ENCODE data around the gene AMH.

Gene AMH

GRCh38 chr19:2242092-2242537 lies 7.0 kb upstream of the AMH start:
- Histone ChIP-seq H3K4me1 (ENCODE audit: control insufficient read depth in 1 of 2, insufficient read depth in 2 of 2, low read length in 2 of 2) (peaks cover 67 to 68% of the 10 kb centered on the region in 2 donors), H3K27ac (ENCODE audit: low read depth, low read length) (no peak overlapping the region), H3K9ac (ENCODE audit: low read depth in 1 of 2, low read length in 2 of 2) (peak overlapping the region; percentile 18 to 48), H3K4me3 (ENCODE audit: low read depth in 1 of 2, low read length in 2 of 2) (peak overlapping the region; percentile 30 to 52), H3K9me3 (ENCODE audit: control insufficient read depth in 1 of 2, low read length in 2 of 2) (no peaks in the 10 kb centered on the region), H3K36me3 (ENCODE audit: control insufficient read depth in 1 of 2, insufficient read depth in 2 of 2, low read length in 2 of 2) (peaks cover 24 to 40% of the 10 kb centered on the region in 2 donors), H3K27me3 (ENCODE audit: control insufficient read depth in 1 of 2, insufficient read depth in 2 of 2, low read length in 2 of 2) (no peaks in the 10 kb centered on the region)

GRCh38 chr19:2242816-2243215 lies 6.3 kb upstream of the AMH start:
- H3K4me3 ChIP-seq (ENCODE audit: low read depth in 1 of 2, low read length in 2 of 2), result no peak overlapping the region
- H3K9ac ChIP-seq (ENCODE audit: low read depth in 1 of 2, low read length in 2 of 2), result peak overlapping the region in 1 of 2 donors; percentile 18
- peaks cover 60 to 62% of the 10 kb centered on the region in 2 donors for H3K4me1 ChIP-seq (ENCODE audit: control insufficient read depth in 1 of 2, insufficient read depth in 2 of 2, low read length in 2 of 2)
- peaks cover 29 to 44% of the 10 kb centered on the region in 2 donors for H3K36me3 ChIP-seq (ENCODE audit: control insufficient read depth in 1 of 2, insufficient read depth in 2 of 2, low read length in 2 of 2)
- H3K27ac ChIP-seq (ENCODE audit: low read depth, low read length), result no peak overlapping the region
- no peaks in the 10 kb centered on the region for H3K9me3 ChIP-seq (ENCODE audit: control insufficient read depth in 1 of 2, low read length in 2 of 2)
- no peaks in the 10 kb centered on the region for H3K27me3 ChIP-seq (ENCODE audit: control insufficient read depth in 1 of 2, insufficient read depth in 2 of 2, low read length in 2 of 2)

GRCh38 chr19:2243274-2244124 lies 5.6 kb upstream of the AMH start:
- Histone ChIP-seq H3K4me3 (ENCODE audit: low read depth in 1 of 2, low read length in 2 of 2) (peak overlapping the region; percentile 2 to 35), H3K9me3 (ENCODE audit: control insufficient read depth in 1 of 2, low read length in 2 of 2) (no peaks in the 10 kb centered on the region), H3K4me1 (ENCODE audit: control insufficient read depth in 1 of 2, insufficient read depth in 2 of 2, low read length in 2 of 2) (peaks cover 54 to 55% of the 10 kb centered on the region in 2 donors), H3K27ac (ENCODE audit: low read depth, low read length) (no peak overlapping the region), H3K36me3 (ENCODE audit: control insufficient read depth in 1 of 2, insufficient read depth in 2 of 2, low read length in 2 of 2) (peaks cover 29 to 44% of the 10 kb centered on the region in 2 donors), H3K27me3 (ENCODE audit: control insufficient read depth in 1 of 2, insufficient read depth in 2 of 2, low read length in 2 of 2) (no peaks in the 10 kb centered on the region), H3K9ac (ENCODE audit: low read depth in 1 of 2, low read length in 2 of 2) (peak overlapping the region in 1 of 2 donors; percentile 4)

- H3K27ac ChIP-seq (ENCODE audit: low read depth, low read length), result no peak overlapping the region
- peak overlapping the region in 1 of 2 donors; percentile 2 for H3K4me3 ChIP-seq (ENCODE audit: low read depth in 1 of 2, low read length in 2 of 2)
- H3K9me3 ChIP-seq (ENCODE audit: control insufficient read depth in 1 of 2, low read length in 2 of 2), result no peaks in the 10 kb centered on the region
- peaks cover 48 to 51% of the 10 kb centered on the region in 2 donors for H3K4me1 ChIP-seq (ENCODE audit: control insufficient read depth in 1 of 2, insufficient read depth in 2 of 2, low read length in 2 of 2)
- peaks cover 0 to 1% of the 10 kb centered on the region in 2 donors for H3K27me3 ChIP-seq (ENCODE audit: control insufficient read depth in 1 of 2, insufficient read depth in 2 of 2, low read length in 2 of 2)
- H3K9ac ChIP-seq (ENCODE audit: low read depth in 1 of 2, low read length in 2 of 2), result peak overlapping the region in 1 of 2 donors; percentile 4
- peaks cover 29 to 44% of the 10 kb centered on the region in 2 donors for H3K36me3 ChIP-seq (ENCODE audit: control insufficient read depth in 1 of 2, insufficient read depth in 2 of 2, low read length in 2 of 2)
These were observed 5.1 kb upstream of the AMH start for GRCh38 chr19:2244125-2244411.

GRCh38 chr19:2244486-2244885 lies 4.6 kb upstream of the AMH start:
- H3K27ac ChIP-seq (ENCODE audit: low read depth, low read length), result no peak overlapping the region
- H3K9me3 ChIP-seq (ENCODE audit: control insufficient read depth in 1 of 2, low read length in 2 of 2), result no peaks in the 10 kb centered on the region
- no peak overlapping the region for H3K9ac ChIP-seq (ENCODE audit: low read depth in 1 of 2, low read length in 2 of 2)
- no peak overlapping the region for H3K4me3 ChIP-seq (ENCODE audit: low read depth in 1 of 2, low read length in 2 of 2)
- peaks cover 4 to 5% of the 10 kb centered on the region in 2 donors for H3K27me3 ChIP-seq (ENCODE audit: control insufficient read depth in 1 of 2, insufficient read depth in 2 of 2, low read length in 2 of 2)
- peaks cover 29 to 44% of the 10 kb centered on the region in 2 donors for H3K36me3 ChIP-seq (ENCODE audit: control insufficient read depth in 1 of 2, insufficient read depth in 2 of 2, low read length in 2 of 2)
- H3K4me1 ChIP-seq (ENCODE audit: control insufficient read depth in 1 of 2, insufficient read depth in 2 of 2, low read length in 2 of 2), result peaks cover 44 to 47% of the 10 kb centered on the region in 2 donors

- H3K27ac ChIP-seq (ENCODE audit: low read depth, low read length), result no peak overlapping the region
- no peak overlapping the region for H3K9ac ChIP-seq (ENCODE audit: low read depth in 1 of 2, low read length in 2 of 2)
- no peaks in the 10 kb centered on the region for H3K9me3 ChIP-seq (ENCODE audit: control insufficient read depth in 1 of 2, low read length in 2 of 2)
- H3K27me3 ChIP-seq (ENCODE audit: control insufficient read depth in 1 of 2, insufficient read depth in 2 of 2, low read length in 2 of 2), result peaks cover 11 to 13% of the 10 kb centered on the region in 2 donors
- H3K36me3 ChIP-seq (ENCODE audit: control insufficient read depth in 1 of 2, insufficient read depth in 2 of 2, low read length in 2 of 2), result peaks cover 29 to 44% of the 10 kb centered on the region in 2 donors
- H3K4me1 ChIP-seq (ENCODE audit: control insufficient read depth in 1 of 2, insufficient read depth in 2 of 2, low read length in 2 of 2), result peaks cover 39 to 40% of the 10 kb centered on the region in 2 donors
- no peak overlapping the region for H3K4me3 ChIP-seq (ENCODE audit: low read depth in 1 of 2, low read length in 2 of 2)
These were observed 3.9 kb upstream of the AMH start for GRCh38 chr19:2245273-2245672.

GRCh38 chr19:2246014-2246620 lies 3.0 kb upstream of the AMH start:
- Histone ChIP-seq H3K9me3 (ENCODE audit: control insufficient read depth in 1 of 2, low read length in 2 of 2) (no peaks in the 10 kb centered on the region), H3K4me1 (ENCODE audit: control insufficient read depth in 1 of 2, insufficient read depth in 2 of 2, low read length in 2 of 2) (peaks cover 31 to 32% of the 10 kb centered on the region in 2 donors), H3K9ac (ENCODE audit: low read depth in 1 of 2, low read length in 2 of 2) (no peak overlapping the region), H3K27ac (ENCODE audit: low read depth, low read length) (no peak overlapping the region), H3K4me3 (ENCODE audit: low read depth in 1 of 2, low read length in 2 of 2) (no peak overlapping the region), H3K27me3 (ENCODE audit: control insufficient read depth in 1 of 2, insufficient read depth in 2 of 2, low read length in 2 of 2) (peaks cover 20% of the 10 kb centered on the region in 2 donors), H3K36me3 (ENCODE audit: control insufficient read depth in 1 of 2, insufficient read depth in 2 of 2, low read length in 2 of 2) (peaks cover 29 to 44% of the 10 kb centered on the region in 2 donors)

GRCh38 chr19:2246801-2247361 lies 2.2 kb upstream of the AMH start:
- H3K4me1 ChIP-seq (ENCODE audit: control insufficient read depth in 1 of 2, insufficient read depth in 2 of 2, low read length in 2 of 2), result peaks cover 23 to 28% of the 10 kb centered on the region in 2 donors
- peaks cover 29 to 44% of the 10 kb centered on the region in 2 donors for H3K36me3 ChIP-seq (ENCODE audit: control insufficient read depth in 1 of 2, insufficient read depth in 2 of 2, low read length in 2 of 2)
- H3K27ac ChIP-seq (ENCODE audit: low read depth, low read length), result no peak overlapping the region
- peaks cover 24% of the 10 kb centered on the region in 2 donors for H3K27me3 ChIP-seq (ENCODE audit: control insufficient read depth in 1 of 2, insufficient read depth in 2 of 2, low read length in 2 of 2)
- H3K4me3 ChIP-seq (ENCODE audit: low read depth in 1 of 2, low read length in 2 of 2), result no peak overlapping the region
- H3K9me3 ChIP-seq (ENCODE audit: control insufficient read depth in 1 of 2, low read length in 2 of 2), result no peaks in the 10 kb centered on the region
- H3K9ac ChIP-seq (ENCODE audit: low read depth in 1 of 2, low read length in 2 of 2), result no peak overlapping the region

GRCh38 chr19:2247433-2248101 lies 1.6 kb upstream of the AMH start:
- Histone ChIP-seq H3K4me1 (ENCODE audit: control insufficient read depth in 1 of 2, insufficient read depth in 2 of 2, low read length in 2 of 2) (peaks cover 16 to 28% of the 10 kb centered on the region in 2 donors), H3K4me3 (ENCODE audit: low read depth in 1 of 2, low read length in 2 of 2) (no peak overlapping the region), H3K27me3 (ENCODE audit: control insufficient read depth in 1 of 2, insufficient read depth in 2 of 2, low read length in 2 of 2) (peaks cover 31% of the 10 kb centered on the region in 2 donors), H3K9me3 (ENCODE audit: control insufficient read depth in 1 of 2, low read length in 2 of 2) (no peaks in the 10 kb centered on the region), H3K9ac (ENCODE audit: low read depth in 1 of 2, low read length in 2 of 2) (no peak overlapping the region), H3K27ac (ENCODE audit: low read depth, low read length) (no peak overlapping the region), H3K36me3 (ENCODE audit: control insufficient read depth in 1 of 2, insufficient read depth in 2 of 2, low read length in 2 of 2) (peaks cover 29 to 44% of the 10 kb centered on the region in 2 donors)

All from duodenal mucosa (tissue), 2 donors.